Measurements from ENCODE around the gene MYH11. TPM values are rescaled to one million over a fixed set of nuclear protein-coding genes. Genes with fewer than 3 reads are reported as not detected.

Gene MYH11
- not detected in 2 replicates for total RNA-seq

GRCh38 chr16:15856901-15857698, at the start of gene MYH11:
Gene MYH11, minus strand, starts transcription at chr16:15857028. Its CDS starts 18,776 bp downstream, at chr16:15838252.

GRCh38 chr16:15888072-15888976, 31.5 kb upstream of the MYH11 start, which contains the start of gene CEP20:
Gene CEP20, minus strand, starts transcription at chr16:15888603. Its CDS starts 18 bp downstream, at chr16:15888585.

Small RNAs within 50 kb of the gene (small RNA-seq; reads per million reads assigned to genes)
- not detected for gene RNU6-213P

Other genes starting within 250 kb of the MYH11 start
- gene MARF1, start 213.9 kb downstream of the MYH11 start, total RNA-seq = 14.0 and 22.8 TPM in 2 replicates
- 21.6 and 22.4 TPM in 2 replicates for gene NDE1, start 206.8 kb downstream of the MYH11 start, total RNA-seq
- gene CEP20, start 31.6 kb upstream of the MYH11 start, total RNA-seq = 24.7 and 35.2 TPM in 2 replicates
- gene ABCC1, start 92.6 kb upstream of the MYH11 start, total RNA-seq = 13.7 and 14.0 TPM in 2 replicates

Measured in placental epithelial cell (primary cell).